ENCODE measurements around the gene MUC4.

DNA sequence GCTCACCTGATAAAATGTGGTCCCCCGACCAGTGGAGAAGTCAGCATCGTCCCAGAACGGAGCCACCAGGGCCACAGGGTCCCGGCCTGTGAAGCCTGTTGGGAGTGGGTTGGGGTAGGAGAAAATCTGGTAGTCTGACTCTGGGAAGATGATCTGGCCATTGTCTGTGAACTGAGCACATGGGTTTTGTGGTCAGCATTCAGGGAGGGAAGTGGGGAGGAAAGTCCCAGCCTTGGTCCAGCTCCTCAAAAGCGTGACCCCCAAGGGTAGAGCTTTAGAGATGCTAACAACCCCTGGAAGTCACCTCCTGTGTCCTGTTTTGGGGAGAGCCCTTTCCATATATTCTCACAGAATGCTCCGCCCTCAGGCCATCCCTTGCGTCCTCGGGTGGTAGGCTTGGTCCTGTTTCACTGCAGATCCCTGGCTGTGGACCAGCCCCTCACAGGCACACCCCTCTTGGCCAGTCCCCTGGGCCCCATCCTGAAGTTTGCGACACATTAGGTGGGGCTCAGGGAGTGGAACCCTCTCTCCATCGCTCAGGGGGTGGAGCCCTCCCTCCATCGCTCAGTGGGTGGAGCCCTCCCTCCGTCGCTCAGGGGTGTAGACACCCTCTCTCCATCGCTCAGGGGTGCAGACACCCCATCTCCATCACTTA is 40.0 kb downstream of the MUC4 start:
- TF ChIP-seq POLR2A (IDR thresholded peaks at IDR 0.05): no peak
- TF ChIP-seq, protein P1, sequence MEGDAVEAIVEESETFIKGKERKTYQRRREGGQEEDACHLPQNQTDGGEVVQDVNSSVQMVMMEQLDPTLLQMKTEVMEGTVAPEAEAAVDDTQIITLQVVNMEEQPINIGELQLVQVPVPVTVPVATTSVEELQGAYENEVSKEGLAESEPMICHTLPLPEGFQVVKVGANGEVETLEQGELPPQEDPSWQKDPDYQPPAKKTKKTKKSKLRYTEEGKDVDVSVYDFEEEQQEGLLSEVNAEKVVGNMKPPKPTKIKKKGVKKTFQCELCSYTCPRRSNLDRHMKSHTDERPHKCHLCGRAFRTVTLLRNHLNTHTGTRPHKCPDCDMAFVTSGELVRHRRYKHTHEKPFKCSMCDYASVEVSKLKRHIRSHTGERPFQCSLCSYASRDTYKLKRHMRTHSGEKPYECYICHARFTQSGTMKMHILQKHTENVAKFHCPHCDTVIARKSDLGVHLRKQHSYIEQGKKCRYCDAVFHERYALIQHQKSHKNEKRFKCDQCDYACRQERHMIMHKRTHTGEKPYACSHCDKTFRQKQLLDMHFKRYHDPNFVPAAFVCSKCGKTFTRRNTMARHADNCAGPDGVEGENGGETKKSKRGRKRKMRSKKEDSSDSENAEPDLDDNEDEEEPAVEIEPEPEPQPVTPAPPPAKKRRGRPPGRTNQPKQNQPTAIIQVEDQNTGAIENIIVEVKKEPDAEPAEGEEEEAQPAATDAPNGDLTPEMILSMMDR (IDR thresholded peaks at IDR 0.05): no peak
